HepG2 (cell line): ENCODE measurements around the gene MYO1B. TPM values are rescaled to one million over a fixed set of nuclear protein-coding genes. Genes with fewer than 3 reads are reported as not detected.

ENCODE experiments used
- CBFB ChIP-seq: sonication (generic); formaldehyde crosslinking; IDR thresholded peaks from 2 replicates; pipeline ENCODE4 v1.4.0; 2020; ENCODE audit warnings: missing genetic modification reagents
- DNMT3B ChIP-seq: conservative IDR thresholded peaks from 2 replicates; pipeline ENCODE4 v1.6.1; 2016; ENCODE audit warnings: missing biosample characterization, control low read depth
- DRAP1 ChIP-seq: IDR thresholded peaks from 2 replicates; pipeline ENCODE4 v1.6.1; 2016; ENCODE audit warnings: missing genetic modification reagents, missing compliant biosample characterization
- FOSL2 ChIP-seq: sonication (generic); formaldehyde crosslinking; IDR thresholded peaks from 2 replicates; pipeline ENCODE4 v1.4.0; 2020; ENCODE audit warnings: missing genetic modification reagents
- HES4 ChIP-seq: sonication (generic); formaldehyde crosslinking; IDR thresholded peaks from 2 replicates; pipeline ENCODE4 v1.9.0; 2021; ENCODE audit warnings: mild to moderate bottlenecking, missing genetic modification reagents, borderline replicate concordance
- KDM1A ChIP-seq: IDR thresholded peaks from 2 replicates; pipeline ENCODE4 v1.6.1; 2016; ENCODE audit warnings: missing compliant biosample characterization
- KLF16 ChIP-seq, 2 experiments: sonication (generic) in 1 of 2; formaldehyde crosslinking in 1 of 2; IDR thresholded peaks; 2 replicates each; pipeline versions ENCODE4 v1.6.1 to v1.8.0; 2016 to 2023; ENCODE audit warnings: missing genetic modification reagents in 2 of 2, missing compliant biosample characterization in 1 of 2
- NAIF1 ChIP-seq: sonication (generic); formaldehyde crosslinking; IDR thresholded peaks from 2 replicates; pipeline ENCODE4 v1.5.0; 2020; ENCODE audit warnings: mild to moderate bottlenecking, missing genetic modification reagents, borderline replicate concordance
- TEF ChIP-seq: sonication (generic); formaldehyde crosslinking; IDR thresholded peaks from 2 replicates; pipeline ENCODE4 v1.5.0; 2020; ENCODE audit warnings: missing genetic modification reagents
- ZBTB7A ChIP-seq: sonication (generic); formaldehyde crosslinking; IDR thresholded peaks from 2 replicates; pipeline ENCODE4 v1.8.0; 2022; ENCODE audit warnings: mild to moderate bottlenecking, missing genetic modification reagents
- ZNF281 ChIP-seq: sonication (generic); formaldehyde crosslinking; IDR thresholded peaks from 2 replicates; pipeline ENCODE4 v1.4.0; 2020; ENCODE audit warnings: missing genetic modification reagents, borderline replicate concordance
- ZNF362 ChIP-seq: sonication (generic); formaldehyde crosslinking; IDR thresholded peaks from 2 replicates; pipeline ENCODE4 v1.4.0; 2020; ENCODE audit warnings: missing genetic modification reagents, mild to moderate bottlenecking, borderline replicate concordance
- ZNF547 ChIP-seq: sonication (generic); formaldehyde crosslinking; IDR thresholded peaks from 2 replicates; pipeline ENCODE4 v1.5.1; 2020; ENCODE audit warnings: mild to moderate bottlenecking, missing genetic modification reagents
- ZSCAN29 ChIP-seq: sonication (generic); formaldehyde crosslinking; conservative IDR thresholded peaks from 2 replicates; pipeline ENCODE4 v1.4.0; 2020; ENCODE audit warnings: mild to moderate bottlenecking, missing genetic modification reagents
- polyA plus RNA-seq, 8 experiments: library from polyadenylated mRNA; depleted of rRNA in 3 of 8; stranded (reverse) in 7 of 8; unstranded in 1 of 8; fragments of >200 nt; fragmentation: Illumina TruSeq in 4 of 8; extraction: Trizol in 4 of 8; gene quantifications; 2 replicates each; pipeline versions ENCODE4 v1.2.1 to v1.2.3, GENCODE V29; 2011 to 2016; ENCODE audit warnings: low read depth in 4 of 8, missing spikeins in 1 of 8, mixed read lengths in 1 of 8; ENCODE audit not compliant: insufficient read depth in 1 of 8
- total RNA-seq, 5 experiments: library from RNA; depleted of rRNA; stranded (reverse); fragments of >200 nt; fragmentation: Illumina TruSeq; extraction: Trizol; gene quantifications; 2 replicates each; pipeline ENCODE4 v1.2.3, GENCODE V29; 2016; ENCODE audit warnings: low read depth in 1 of 5
- TF ChIP-seq, protein P1 (sequence below): sonication (generic); formaldehyde crosslinking; IDR thresholded peaks from 2 replicates; pipeline ENCODE4 v1.4.0; 2020; ENCODE audit warnings: missing genetic modification reagents, mild to moderate bottlenecking, borderline replicate concordance
- TF ChIP-seq, protein P2 (sequence below): sonication (generic); formaldehyde crosslinking; IDR thresholded peaks from 2 replicates; pipeline ENCODE4 v1.4.0; 2020; ENCODE audit warnings: missing genetic modification reagents
- TF ChIP-seq, protein P3 (sequence below), 2 experiments: fragments of 450-650 bp in 1 of 2; sonication (generic) in 1 of 2; formaldehyde crosslinking; IDR thresholded peaks; 2 replicates each; pipeline versions ENCODE4 v1.5.0 to v1.8.0; 2020 to 2022; ENCODE audit warnings: mild to moderate bottlenecking in 1 of 2, missing genetic modification reagents in 1 of 2

MYO1B gene
- total and polyA plus RNA-seq, 2 of the 13 experiments (the other 11 are each of a cell fraction or from before 2014, with no cell fraction given): 36.9 to 89.8 TPM

DNA sequence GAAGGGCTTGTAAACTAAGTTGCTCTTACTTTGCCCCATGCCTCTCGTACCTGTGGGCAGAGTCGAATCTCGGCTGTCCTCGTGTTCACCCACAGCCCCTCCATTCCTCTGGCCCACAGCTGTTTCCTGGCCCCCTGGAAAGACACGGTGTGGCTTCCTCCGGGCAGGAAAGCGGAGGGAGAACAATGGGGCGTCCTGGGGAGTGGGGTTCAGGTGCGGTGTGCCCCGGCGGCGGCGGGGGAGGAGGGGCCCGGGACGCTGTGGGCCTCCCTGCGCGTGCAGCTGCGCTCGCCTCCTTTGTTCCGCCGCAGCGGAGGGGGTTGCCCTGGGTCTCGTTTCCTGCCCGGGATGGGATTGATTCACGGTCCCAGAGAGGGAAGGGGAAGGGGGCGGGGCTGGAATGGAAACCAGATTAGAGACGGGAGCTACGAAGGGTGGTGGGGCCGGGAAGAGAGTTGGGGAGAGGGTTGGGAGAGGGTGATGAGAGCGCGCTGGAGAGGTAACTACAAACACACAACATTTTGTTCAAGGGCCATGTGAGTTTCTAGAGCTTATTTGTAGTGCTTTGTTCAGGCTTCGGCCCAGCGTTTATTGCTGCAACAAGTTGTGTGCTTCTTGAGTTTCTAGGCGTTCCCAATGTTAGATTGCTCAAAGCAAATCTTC, 796 bp downstream of the MYO1B start (continued):
- TF ChIP-seq, protein P1, sequence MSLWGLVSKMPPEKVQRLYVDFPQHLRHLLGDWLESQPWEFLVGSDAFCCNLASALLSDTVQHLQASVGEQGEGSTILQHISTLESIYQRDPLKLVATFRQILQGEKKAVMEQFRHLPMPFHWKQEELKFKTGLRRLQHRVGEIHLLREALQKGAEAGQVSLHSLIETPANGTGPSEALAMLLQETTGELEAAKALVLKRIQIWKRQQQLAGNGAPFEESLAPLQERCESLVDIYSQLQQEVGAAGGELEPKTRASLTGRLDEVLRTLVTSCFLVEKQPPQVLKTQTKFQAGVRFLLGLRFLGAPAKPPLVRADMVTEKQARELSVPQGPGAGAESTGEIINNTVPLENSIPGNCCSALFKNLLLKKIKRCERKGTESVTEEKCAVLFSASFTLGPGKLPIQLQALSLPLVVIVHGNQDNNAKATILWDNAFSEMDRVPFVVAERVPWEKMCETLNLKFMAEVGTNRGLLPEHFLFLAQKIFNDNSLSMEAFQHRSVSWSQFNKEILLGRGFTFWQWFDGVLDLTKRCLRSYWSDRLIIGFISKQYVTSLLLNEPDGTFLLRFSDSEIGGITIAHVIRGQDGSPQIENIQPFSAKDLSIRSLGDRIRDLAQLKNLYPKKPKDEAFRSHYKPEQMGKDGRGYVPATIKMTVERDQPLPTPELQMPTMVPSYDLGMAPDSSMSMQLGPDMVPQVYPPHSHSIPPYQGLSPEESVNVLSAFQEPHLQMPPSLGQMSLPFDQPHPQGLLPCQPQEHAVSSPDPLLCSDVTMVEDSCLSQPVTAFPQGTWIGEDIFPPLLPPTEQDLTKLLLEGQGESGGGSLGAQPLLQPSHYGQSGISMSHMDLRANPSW (CRISPR knock-in tag): peak; percentile 51; the same call in 1 of the 2 replicates
- TF ChIP-seq, protein P2, sequence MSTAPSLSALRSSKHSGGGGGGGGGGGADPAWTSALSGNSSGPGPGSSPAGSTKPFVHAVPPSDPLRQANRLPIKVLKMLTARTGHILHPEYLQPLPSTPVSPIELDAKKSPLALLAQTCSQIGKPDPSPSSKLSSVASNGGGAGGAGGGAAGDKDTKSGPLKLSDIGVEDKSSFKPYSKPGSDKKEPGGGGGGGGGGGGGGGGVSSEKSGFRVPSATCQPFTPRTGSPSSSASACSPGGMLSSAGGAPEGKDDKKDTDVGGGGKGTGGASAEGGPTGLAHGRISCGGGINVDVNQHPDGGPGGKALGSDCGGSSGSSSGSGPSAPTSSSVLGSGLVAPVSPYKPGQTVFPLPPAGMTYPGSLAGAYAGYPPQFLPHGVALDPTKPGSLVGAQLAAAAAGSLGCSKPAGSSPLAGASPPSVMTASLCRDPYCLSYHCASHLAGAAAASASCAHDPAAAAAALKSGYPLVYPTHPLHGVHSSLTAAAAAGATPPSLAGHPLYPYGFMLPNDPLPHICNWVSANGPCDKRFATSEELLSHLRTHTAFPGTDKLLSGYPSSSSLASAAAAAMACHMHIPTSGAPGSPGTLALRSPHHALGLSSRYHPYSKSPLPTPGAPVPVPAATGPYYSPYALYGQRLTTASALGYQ (CRISPR knock-in tag): no peak; the same call in 1 of the 2 replicates
- no peak for TF ChIP-seq ZSCAN29
- peak; percentile 74; the same call in 1 of the 2 replicates for TF ChIP-seq DNMT3B (CRISPR knock-in tag)
- TF ChIP-seq TEF (CRISPR knock-in tag): no peak
- 0 out of 2 replicates have a peak, but pooled peaks have one; percentile 42 for TF ChIP-seq CBFB (CRISPR knock-in tag)
- TF ChIP-seq ZNF547 (CRISPR knock-in tag): peak; percentile 82; the same call in 1 of the 2 replicates
- peak; percentile 88; the same call in 1 of the 2 replicates for TF ChIP-seq NAIF1 (CRISPR knock-in tag)
- peak; percentile 92 for TF ChIP-seq ZNF281 (CRISPR knock-in tag)
- TF ChIP-seq ZNF362: no peak
- peak; percentile 74 for TF ChIP-seq FOSL2 (CRISPR knock-in tag)
- no peak for TF ChIP-seq DRAP1 (CRISPR knock-in tag)
- TF ChIP-seq, protein P3, sequence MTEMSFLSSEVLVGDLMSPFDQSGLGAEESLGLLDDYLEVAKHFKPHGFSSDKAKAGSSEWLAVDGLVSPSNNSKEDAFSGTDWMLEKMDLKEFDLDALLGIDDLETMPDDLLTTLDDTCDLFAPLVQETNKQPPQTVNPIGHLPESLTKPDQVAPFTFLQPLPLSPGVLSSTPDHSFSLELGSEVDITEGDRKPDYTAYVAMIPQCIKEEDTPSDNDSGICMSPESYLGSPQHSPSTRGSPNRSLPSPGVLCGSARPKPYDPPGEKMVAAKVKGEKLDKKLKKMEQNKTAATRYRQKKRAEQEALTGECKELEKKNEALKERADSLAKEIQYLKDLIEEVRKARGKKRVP (CRISPR knock-in tag; IDR thresholded peaks at IDR 0.05): no peak
- peak; percentile 57 for TF ChIP-seq ZBTB7A
- TF ChIP-seq KLF16 (CRISPR knock-in tag; IDR thresholded peaks at IDR 0.05): peak in 1 of 2 experiments; percentile 90; a peak in 3 of 4 replicates
- peak; percentile 88; the same call in 1 of the 2 replicates for TF ChIP-seq KDM1A (CRISPR knock-in tag)
- TF ChIP-seq HES4 (CRISPR knock-in tag): 0 out of 2 replicates have a peak, but pooled peaks have one; percentile 88
